HL-60 (cell line): ENCODE results near the gene ZNF561.

Source experiments
- CTCF ChIP-seq: IDR thresholded peaks from one replicate; pipeline ENCODE4 v1.5.1; 2011; ENCODE audit warnings: low read length, control low read depth, inconsistent platforms; ENCODE audit not compliant: insufficient read depth
- POLR2AphosphoS5 ChIP-seq: IDR thresholded peaks from 2 replicates; pipeline ENCODE4 v1.6.1; 2012; ENCODE audit warnings: low read depth
- REST ChIP-seq: IDR thresholded peaks from 2 replicates; pipeline ENCODE4 v1.6.1; 2012; ENCODE audit warnings: low read depth; ENCODE audit not compliant: insufficient replicate concordance
- SPI1 ChIP-seq: IDR thresholded peaks from 2 replicates; pipeline ENCODE4 v1.6.1; 2012; ENCODE audit warnings: low read depth, mild to moderate bottlenecking, borderline replicate concordance

GRCh38 chr19:9627856-9628255 lies 6.8 kb upstream of the ZNF561 start:
- TF ChIP-seq CTCF (no peak), POLR2AphosphoS5 (no peak), REST (no peak), SPI1 (no peak)
